ENCODE measurements around the gene CX3CR1. TPM values are rescaled to one million over a fixed set of nuclear protein-coding genes. Genes with fewer than 3 reads are reported as not detected.

The CX3CR1 gene
- total and polyA plus RNA-seq, 2 experiments from 2014 or later = not detected

- DNase-seq = no peak
- 38 to 42% methylated on average over 1 of the region's 1 CpG for WGBS, 2 experiments (ENCODE audit: low coverage in 1 of 2, low lambda C conversion rate in 2 of 2, missing lambda C conversion rate in 2 of 2)
- Histone ChIP-seq H3K4me3 (no peak overlapping the region), H3K9me3 (ENCODE audit: low read depth) (no peaks in the 10 kb centered on the region), H3K79me2 (ENCODE audit: insufficient read depth) (no peaks in the 10 kb centered on the region), H3K9me2 (ENCODE audit: insufficient read depth) (no peaks in the 10 kb centered on the region), H3K4me2 (ENCODE audit: unreplicated experiment) (no peak overlapping the region), H3K9ac (no peak overlapping the region), H3K36me3 (ENCODE audit: low read depth) (no peaks in the 10 kb centered on the region), H3K27me3 (replicated peaks; ENCODE audit: insufficient read depth) (peaks cover 20% of the 10 kb centered on the region), H3K27ac (no peak overlapping the region), H3F3A (ENCODE audit: insufficient read depth) (no peaks in the 10 kb centered on the region), H3K4me1 (ENCODE audit: insufficient read depth) (no peaks in the 10 kb centered on the region), H4K20me1 (ENCODE audit: insufficient read depth) (no peaks in the 10 kb centered on the region), H2AFZ (no peak overlapping the region)
- in situ Hi-C loops (cut with MboI) = loop anchor here (10.0 kb wide), 1 partner anchor 154 kb away; no protein-coding TSS in a partner anchor
- TF ChIP-seq EZH2 (IDR thresholded peaks at IDR 0.05; ENCODE audit: insufficient read depth, poor library complexity, severe bottlenecking) = no peak
Measured at GRCh38 chr3:39278616-39278935, 1.3 kb downstream of the CX3CR1 start.

GRCh38 chr3:39277893-39278615, 1.8 kb downstream of the CX3CR1 start:
- no peaks in the 10 kb centered on the region for H3K4me1 ChIP-seq (ENCODE audit: insufficient read depth)
- TF ChIP-seq EZH2phosphoT487 (IDR thresholded peaks at IDR 0.05; ENCODE audit: insufficient read depth, low read depth) = no peak
- no peak for TF ChIP-seq EZH2 (IDR thresholded peaks at IDR 0.05; ENCODE audit: insufficient read depth, poor library complexity, severe bottlenecking)
- no peak overlapping the region for H2AFZ ChIP-seq
- 41 to 49% methylated on average over 5 of the region's 5 CpGs for WGBS, 2 experiments (ENCODE audit: low coverage in 1 of 2, low lambda C conversion rate in 2 of 2, missing lambda C conversion rate in 2 of 2)
- in situ Hi-C loops (cut with MboI) = loop anchor here (10.0 kb wide), 1 partner anchor 153 kb away; no protein-coding TSS in a partner anchor
- no peak overlapping the region for H3K27ac ChIP-seq
- H3K79me2 ChIP-seq (ENCODE audit: insufficient read depth) = no peaks in the 10 kb centered on the region
- H3K9me3 ChIP-seq (ENCODE audit: low read depth) = no peaks in the 10 kb centered on the region
- H3F3A ChIP-seq (ENCODE audit: insufficient read depth) = no peaks in the 10 kb centered on the region
- no peak overlapping the region for H3K4me3 ChIP-seq
- peaks cover 20% of the 10 kb centered on the region for H3K27me3 ChIP-seq (replicated peaks; ENCODE audit: insufficient read depth)
- H3K9me2 ChIP-seq (ENCODE audit: insufficient read depth) = no peaks in the 10 kb centered on the region
- H4K20me1 ChIP-seq (ENCODE audit: insufficient read depth) = no peaks in the 10 kb centered on the region
- H3K9ac ChIP-seq = no peak overlapping the region
- DNase-seq = no peak
- no peak overlapping the region for H3K4me2 ChIP-seq (ENCODE audit: unreplicated experiment)
- H3K36me3 ChIP-seq (ENCODE audit: low read depth) = no peaks in the 10 kb centered on the region

- Histone ChIP-seq H4K20me1 (ENCODE audit: insufficient read depth) (no peaks in the 10 kb centered on the region), H3K27ac (no peak overlapping the region), H2AFZ (no peak overlapping the region), H3K9me2 (ENCODE audit: insufficient read depth) (no peaks in the 10 kb centered on the region), H3F3A (ENCODE audit: insufficient read depth) (no peaks in the 10 kb centered on the region), H3K79me2 (ENCODE audit: insufficient read depth) (no peaks in the 10 kb centered on the region), H3K27me3 (replicated peaks; ENCODE audit: insufficient read depth) (peaks cover 20% of the 10 kb centered on the region), H3K4me1 (ENCODE audit: insufficient read depth) (no peaks in the 10 kb centered on the region), H3K36me3 (ENCODE audit: low read depth) (no peaks in the 10 kb centered on the region), H3K9ac (no peak overlapping the region), H3K4me2 (ENCODE audit: unreplicated experiment) (no peak overlapping the region), H3K4me3 (no peak overlapping the region), H3K9me3 (ENCODE audit: low read depth) (no peaks in the 10 kb centered on the region)
- no peak for TF ChIP-seq EZH2 (IDR thresholded peaks at IDR 0.05; ENCODE audit: insufficient read depth, poor library complexity, severe bottlenecking)
- TF ChIP-seq EZH2phosphoT487 (IDR thresholded peaks at IDR 0.05; ENCODE audit: insufficient read depth, low read depth) = no peak
- DNase-seq = no peak
- in situ Hi-C loops (cut with MboI) = loop anchor here (10.0 kb wide), 1 partner anchor 152 kb away; no protein-coding TSS in a partner anchor
Measured at GRCh38 chr3:39276746-39277145, 3.1 kb downstream of the CX3CR1 start.

GRCh38 chr3:39275963-39276593, 3.8 kb downstream of the CX3CR1 start:
- Histone ChIP-seq H3F3A (ENCODE audit: insufficient read depth) (no peaks in the 10 kb centered on the region), H3K27ac (no peak overlapping the region), H3K9me2 (ENCODE audit: insufficient read depth) (no peaks in the 10 kb centered on the region), H3K4me1 (ENCODE audit: insufficient read depth) (no peaks in the 10 kb centered on the region), H3K4me2 (ENCODE audit: unreplicated experiment) (no peak overlapping the region), H4K20me1 (ENCODE audit: insufficient read depth) (no peaks in the 10 kb centered on the region), H3K9ac (no peak overlapping the region), H3K4me3 (no peak overlapping the region), H3K9me3 (ENCODE audit: low read depth) (no peaks in the 10 kb centered on the region), H3K79me2 (ENCODE audit: insufficient read depth) (no peaks in the 10 kb centered on the region), H2AFZ (no peak overlapping the region), H3K36me3 (ENCODE audit: low read depth) (no peaks in the 10 kb centered on the region), H3K27me3 (replicated peaks; ENCODE audit: insufficient read depth) (peaks cover 20% of the 10 kb centered on the region)
- WGBS, 2 experiments (ENCODE audit: low coverage in 1 of 2, low lambda C conversion rate in 2 of 2, missing lambda C conversion rate in 2 of 2) = 49 to 59% methylated on average over 3 of the region's 3 CpGs
- in situ Hi-C loops (cut with MboI) = loop anchor here (10.0 kb wide), 1 partner anchor 151 kb away; no protein-coding TSS in a partner anchor
- TF ChIP-seq EZH2phosphoT487 (IDR thresholded peaks at IDR 0.05; ENCODE audit: insufficient read depth, low read depth) = no peak
- no peak for TF ChIP-seq EZH2 (IDR thresholded peaks at IDR 0.05; ENCODE audit: insufficient read depth, poor library complexity, severe bottlenecking)
- DNase-seq = no peak

Data from GM23248 (cell line).